SK-N-SH (cell line): Measurements from ENCODE around the gene BABAM2. TPM values are rescaled to one million over a fixed set of nuclear protein-coding genes. Genes with fewer than 3 reads are reported as not detected.

Experiments used
- CTCF ChIA-PET: fragments of 300-600, 350-600 bp; formaldehyde crosslinking; extraction: SDS; loops from one replicate; lab custom pipeline; 2021; lab: Yijun Ruan, JAX
- POLR2A ChIA-PET: fragments of 350-600 bp; sonication (Branson Sonifier 250); formaldehyde crosslinking; extraction: SDS; loops from one replicate; lab custom pipeline; 2020; ENCODE audit warnings: antibody characterized with exemption, inconsistent platforms; lab: Yijun Ruan, JAX
- DNase-seq: peaks from one replicate; pipeline ENCODE4 v3.0.0; 2012
- H2AFZ ChIP-seq: fragments of 200-600 bp; sonication (generic); 2 replicates; pipeline ENCODE4 v1.8.1; 2016; ENCODE audit warnings: antibody characterized with exemption, mild to moderate bottlenecking, low read depth
- H3F3A ChIP-seq: fragments of 200-600 bp; sonication (generic); replicated peaks from 2 replicates; pipeline ENCODE3; 2016; ENCODE audit warnings: antibody characterized with exemption, mild to moderate bottlenecking; ENCODE audit not compliant: insufficient read depth
- H3K27ac ChIP-seq, 2 experiments: fragments of 200-500 bp in 1 of 2; fragments of 200-600 bp in 1 of 2; sonication (Bioruptor generic) in 1 of 2; sonication (generic), shearing (Covaris generic) in 1 of 2; 2 replicates each; pipeline versions ENCODE4 v1.5.1 to v1.6.1; 2014 to 2016; ENCODE audit warnings: low read depth in 2 of 2, inconsistent platforms in 1 of 2, low read length in 1 of 2, mild to moderate bottlenecking in 1 of 2, mixed read lengths in 1 of 2
- H3K27me3 ChIP-seq: fragments of 200-600 bp; sonication (generic), shearing (Covaris generic); 2 replicates; pipeline ENCODE4 v1.6.1; 2016; ENCODE audit warnings: mixed run types; ENCODE audit not compliant: insufficient read depth
- H3K36me3 ChIP-seq, 2 experiments: fragments of 200-500 bp in 1 of 2; fragments of 200-600 bp in 1 of 2; sonication (Bioruptor generic) in 1 of 2; sonication (generic) in 1 of 2; replicated peaks in 1 of 2; 2 replicates each; pipeline versions ENCODE3 to v1.5.1; 2014 to 2016; ENCODE audit warnings: low read length in 1 of 2, mild to moderate bottlenecking in 1 of 2; ENCODE audit not compliant: insufficient read depth in 2 of 2, control insufficient read depth in 1 of 2
- H3K4me1 ChIP-seq, 2 experiments: fragments of 200-500 bp in 1 of 2; fragments of 200-600 bp in 1 of 2; sonication (Bioruptor generic) in 1 of 2; sonication (generic), shearing (Covaris generic) in 1 of 2; 2 replicates each; pipeline versions ENCODE4 v1.5.1 to v1.6.1; 2014 to 2016; ENCODE audit warnings: low read depth in 1 of 2, low read length in 1 of 2, mixed run types in 1 of 2; ENCODE audit not compliant: insufficient read depth in 2 of 2, control insufficient read depth in 1 of 2
- H3K4me2 ChIP-seq: fragments of 200-600 bp; sonication (generic), shearing (Covaris generic); 2 replicates; pipeline ENCODE4 v1.6.1; 2017; ENCODE audit warnings: mixed run types
- H3K4me3 ChIP-seq, 2 experiments: fragments of 200-500 bp in 1 of 2; fragments of 200-600 bp in 1 of 2; sonication (Bioruptor generic) in 1 of 2; sonication (generic), shearing (Covaris generic) in 1 of 2; 2 replicates each; pipeline versions ENCODE4 v1.5.1 to v1.8.1; 2014 to 2016; ENCODE audit warnings: low read depth in 2 of 2, inconsistent platforms in 1 of 2, low read length in 1 of 2, mild to moderate bottlenecking in 1 of 2, mixed read lengths in 1 of 2, moderate library complexity in 1 of 2
- H3K79me2 ChIP-seq: fragments of 200-600 bp; sonication (generic); 2 replicates; pipeline ENCODE4 v1.8.1; 2017; ENCODE audit warnings: mild to moderate bottlenecking; ENCODE audit not compliant: insufficient read depth
- H3K9ac ChIP-seq: fragments of 200-600 bp; sonication (generic); 2 replicates; pipeline ENCODE4 v1.6.1; 2017; ENCODE audit warnings: mixed run types
- H3K9me2 ChIP-seq: fragments of 200-600 bp; sonication (generic); 2 replicates; pipeline ENCODE4 v1.6.1; 2017; ENCODE audit warnings: mixed run types
- H3K9me3 ChIP-seq: fragments of 200-600 bp; sonication (generic); 2 replicates; pipeline ENCODE4 v1.6.1; 2017; ENCODE audit warnings: mixed run types, mild to moderate bottlenecking, moderate library complexity
- H4K20me1 ChIP-seq: fragments of 200-600 bp; sonication (generic); 2 replicates; pipeline ENCODE4 v1.6.1; 2017; ENCODE audit warnings: mild to moderate bottlenecking, mixed run types; ENCODE audit not compliant: insufficient read depth
- ELF1 ChIP-seq: IDR thresholded peaks from 2 replicates; pipeline ENCODE4 v1.4.0; 2012
- EP300 ChIP-seq, 2 experiments: IDR thresholded peaks; 2 replicates each; pipeline versions ENCODE4 v1.4.0 to v1.6.1; 2012; ENCODE audit warnings: borderline replicate concordance in 1 of 2, low read depth in 1 of 2, low read length in 1 of 2
- EZH2phosphoT487 ChIP-seq: fragments of 200-600 bp; sonication (generic); IDR thresholded peaks from 2 replicates; pipeline ENCODE4 v1.6.1; 2017; ENCODE audit warnings: low read depth, mixed run types, mild to moderate bottlenecking, antibody characterized with exemption, moderate library complexity, borderline replicate concordance
- FOSL2 ChIP-seq: IDR thresholded peaks from 2 replicates; pipeline ENCODE4 v1.4.0; 2012; ENCODE audit warnings: low read depth, mild to moderate bottlenecking, moderate library complexity, borderline replicate concordance
- GABPA ChIP-seq: IDR thresholded peaks from 2 replicates; pipeline ENCODE4 v1.4.0; 2012; ENCODE audit warnings: low read depth, mild to moderate bottlenecking
- MEF2A ChIP-seq: IDR thresholded peaks from 2 replicates; pipeline ENCODE4 v1.4.0; 2012; ENCODE audit warnings: low read depth, borderline replicate concordance
- NFIC ChIP-seq: IDR thresholded peaks from 2 replicates; pipeline ENCODE4 v1.4.0; 2012; ENCODE audit warnings: borderline replicate concordance
- POLR2AphosphoS5 ChIP-seq: IDR thresholded peaks from 2 replicates; pipeline ENCODE4 v1.6.1; 2012; ENCODE audit warnings: low read depth, low read length
- RAD21 ChIP-seq: IDR thresholded peaks from 2 replicates; pipeline ENCODE4 v1.6.1; 2012; ENCODE audit warnings: mild to moderate bottlenecking, low read length
- SMC3 ChIP-seq: IDR thresholded peaks from 2 replicates; pipeline ENCODE4 v1.6.1; 2012; ENCODE audit warnings: low read depth, low read length, improper control_type of control experiment
- TAF1 ChIP-seq: IDR thresholded peaks from 2 replicates; pipeline ENCODE4 v1.6.1; 2012; ENCODE audit warnings: low read depth, mild to moderate bottlenecking, low read length, moderate library complexity, borderline replicate concordance
- WGBS: methylation state at CpG from one replicate; pipeline ENCODE4 v1.1.6; 2017; ENCODE audit warnings: low lambda C conversion rate; 5-methylcytosine and 5-hydroxymethylcytosine counted together
- polyA plus RNA-seq, 3 experiments: library from polyadenylated mRNA; depleted of rRNA; stranded (reverse); fragments of >200 nt; gene quantifications; 2 replicates each; pipeline ENCODE4 v1.2.3, GENCODE V29; 2012
- TF ChIP-seq, protein P1 (sequence below): fragments of 150-350 bp; IDR thresholded peaks from 2 replicates; pipeline ENCODE4 v1.6.1; 2016; ENCODE audit warnings: mild to moderate bottlenecking, low read depth, low read length
- TF ChIP-seq, protein P2 (sequence below): IDR thresholded peaks from 2 replicates; pipeline ENCODE4; 2012
- TF ChIP-seq, protein P3 (sequence below): fragments of 200-600 bp; sonication (generic); IDR thresholded peaks from 2 replicates; pipeline ENCODE4 v1.6.1; 2017; ENCODE audit warnings: antibody characterized with exemption, mild to moderate bottlenecking, moderate library complexity
- TF ChIP-seq, protein P4 (sequence below): IDR thresholded peaks from 2 replicates; pipeline ENCODE4 v1.4.0; 2012; ENCODE audit warnings: low read depth

The BABAM2 gene
- polyA plus RNA-seq, 1 of the 3 experiments (the other 2 are of a cell fraction), result 34.0 TPM

DNA sequence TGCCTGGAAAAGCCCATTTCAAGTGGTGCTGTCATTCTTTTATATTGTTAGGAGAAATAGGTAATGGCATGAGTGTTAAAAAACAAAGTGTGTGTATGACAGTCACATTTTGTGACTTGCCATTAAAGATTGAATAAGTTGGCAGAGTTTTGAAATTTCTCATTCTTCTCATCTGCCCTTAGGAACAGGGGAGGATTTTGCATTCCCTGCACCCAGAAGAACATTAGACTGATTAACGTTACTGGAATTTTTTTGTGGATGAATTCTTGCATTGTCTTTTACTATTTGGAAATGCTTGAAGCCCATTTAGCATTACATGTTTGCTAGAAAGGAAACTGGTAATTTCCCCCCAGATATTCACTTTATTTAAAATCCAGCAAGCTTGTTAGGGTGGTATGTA is 162.2 kb downstream of the BABAM2 start:
- H3K27me3 ChIP-seq, result no peaks in the 10 kb centered on the region
- no peaks in the 10 kb centered on the region for H3K9me3 ChIP-seq
- peaks cover 0 to 5% of the 10 kb centered on the region in 2 experiments for H3K36me3 ChIP-seq
- H3K4me3 ChIP-seq, result no peak overlapping the region
- H2AFZ ChIP-seq, result no peak overlapping the region
- no peaks in the 10 kb centered on the region for H4K20me1 ChIP-seq
- ChIA-PET POLR2A (no interaction called here), CTCF (interaction anchor here (1.4 kb wide), 1 partner anchor 103 kb away, joined by 4 read pairs; no protein-coding TSS in a partner anchor)
- no peaks in the 10 kb centered on the region for H3F3A ChIP-seq
- 0 out of 2 replicates have a peak overlapping the region, but pooled peaks have one; percentile 6 for H3K9ac ChIP-seq
- no peaks in the 10 kb centered on the region for H3K79me2 ChIP-seq
- no peaks in the 10 kb centered on the region for H3K9me2 ChIP-seq
- TF ChIP-seq NFIC (peak; percentile 21; the same call in 1 of the 2 replicates), RAD21 (no peak), EZH2phosphoT487 (no peak)
- H3K4me2 ChIP-seq, result peak overlapping the region; percentile 10; the same call in 1 of the 2 replicates
- peak overlapping the region in 1 of 2 experiments; percentile 12; a peak in 1 of 4 replicates for H3K27ac ChIP-seq
- DNase-seq, result no peak
- H3K4me1 ChIP-seq, result peaks cover 0 to 18% of the 10 kb centered on the region in 2 experiments; a peak in 2 of 4 replicates
- WGBS, result 53% methylated on average over 1 of the region's 1 CpG

DNA sequence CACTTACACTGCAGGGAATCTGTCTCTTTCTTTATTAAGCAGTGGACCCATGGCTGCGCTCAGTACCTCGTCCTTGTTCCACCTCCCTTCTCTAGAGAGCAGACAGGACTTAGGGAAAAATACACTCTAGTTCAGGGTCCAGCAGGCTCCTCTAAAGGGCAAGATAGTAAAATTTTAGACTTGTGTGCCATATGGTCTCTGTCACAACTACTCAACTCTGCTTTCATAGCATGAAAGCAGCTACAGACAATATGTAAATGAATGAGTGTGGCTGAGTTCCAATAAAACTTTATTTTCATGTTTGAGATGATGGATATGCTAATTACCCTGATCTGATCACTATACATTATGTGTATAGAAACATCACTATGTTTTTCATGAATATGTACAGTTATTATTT is 163.1 kb downstream of the BABAM2 start:
- Histone ChIP-seq H3K4me1 (peaks cover 0 to 11% of the 10 kb centered on the region in 2 experiments; a peak in 2 of 4 replicates), H4K20me1 (no peaks in the 10 kb centered on the region), H2AFZ (no peak overlapping the region), H3K9me3 (no peaks in the 10 kb centered on the region), H3K4me3 (no peak overlapping the region), H3K9ac (no peak overlapping the region), H3K79me2 (no peaks in the 10 kb centered on the region), H3K4me2 (peak overlapping the region; percentile 10; the same call in 1 of the 2 replicates), H3K9me2 (no peaks in the 10 kb centered on the region), H3K36me3 (no peaks in the 10 kb centered on the region), H3K27me3 (no peaks in the 10 kb centered on the region), H3K27ac (no peak overlapping the region), H3F3A (no peaks in the 10 kb centered on the region)
- TF ChIP-seq NFIC (no peak), RAD21 (no peak), GABPA (no peak), TAF1 (no peak), FOSL2 (no peak), EP300 (IDR thresholded peaks at IDR 0.05; ENCODE audit: borderline replicate concordance in 1 of 2, low read depth in 1 of 2, low read length in 1 of 2) (no peak), ELF1 (no peak), POLR2AphosphoS5 (no peak), SMC3 (no peak), MEF2A (no peak)
- TF ChIP-seq, protein P1, sequence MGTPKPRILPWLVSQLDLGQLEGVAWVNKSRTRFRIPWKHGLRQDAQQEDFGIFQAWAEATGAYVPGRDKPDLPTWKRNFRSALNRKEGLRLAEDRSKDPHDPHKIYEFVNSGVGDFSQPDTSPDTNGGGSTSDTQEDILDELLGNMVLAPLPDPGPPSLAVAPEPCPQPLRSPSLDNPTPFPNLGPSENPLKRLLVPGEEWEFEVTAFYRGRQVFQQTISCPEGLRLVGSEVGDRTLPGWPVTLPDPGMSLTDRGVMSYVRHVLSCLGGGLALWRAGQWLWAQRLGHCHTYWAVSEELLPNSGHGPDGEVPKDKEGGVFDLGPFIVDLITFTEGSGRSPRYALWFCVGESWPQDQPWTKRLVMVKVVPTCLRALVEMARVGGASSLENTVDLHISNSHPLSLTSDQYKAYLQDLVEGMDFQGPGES, result no peak
- TF ChIP-seq, protein P2, sequence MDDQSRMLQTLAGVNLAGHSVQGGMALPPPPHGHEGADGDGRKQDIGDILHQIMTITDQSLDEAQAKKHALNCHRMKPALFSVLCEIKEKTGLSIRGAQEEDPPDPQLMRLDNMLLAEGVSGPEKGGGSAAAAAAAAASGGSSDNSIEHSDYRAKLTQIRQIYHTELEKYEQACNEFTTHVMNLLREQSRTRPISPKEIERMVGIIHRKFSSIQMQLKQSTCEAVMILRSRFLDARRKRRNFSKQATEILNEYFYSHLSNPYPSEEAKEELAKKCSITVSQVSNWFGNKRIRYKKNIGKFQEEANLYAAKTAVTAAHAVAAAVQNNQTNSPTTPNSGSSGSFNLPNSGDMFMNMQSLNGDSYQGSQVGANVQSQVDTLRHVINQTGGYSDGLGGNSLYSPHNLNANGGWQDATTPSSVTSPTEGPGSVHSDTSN, result no peak
- TF ChIP-seq, protein P3, sequence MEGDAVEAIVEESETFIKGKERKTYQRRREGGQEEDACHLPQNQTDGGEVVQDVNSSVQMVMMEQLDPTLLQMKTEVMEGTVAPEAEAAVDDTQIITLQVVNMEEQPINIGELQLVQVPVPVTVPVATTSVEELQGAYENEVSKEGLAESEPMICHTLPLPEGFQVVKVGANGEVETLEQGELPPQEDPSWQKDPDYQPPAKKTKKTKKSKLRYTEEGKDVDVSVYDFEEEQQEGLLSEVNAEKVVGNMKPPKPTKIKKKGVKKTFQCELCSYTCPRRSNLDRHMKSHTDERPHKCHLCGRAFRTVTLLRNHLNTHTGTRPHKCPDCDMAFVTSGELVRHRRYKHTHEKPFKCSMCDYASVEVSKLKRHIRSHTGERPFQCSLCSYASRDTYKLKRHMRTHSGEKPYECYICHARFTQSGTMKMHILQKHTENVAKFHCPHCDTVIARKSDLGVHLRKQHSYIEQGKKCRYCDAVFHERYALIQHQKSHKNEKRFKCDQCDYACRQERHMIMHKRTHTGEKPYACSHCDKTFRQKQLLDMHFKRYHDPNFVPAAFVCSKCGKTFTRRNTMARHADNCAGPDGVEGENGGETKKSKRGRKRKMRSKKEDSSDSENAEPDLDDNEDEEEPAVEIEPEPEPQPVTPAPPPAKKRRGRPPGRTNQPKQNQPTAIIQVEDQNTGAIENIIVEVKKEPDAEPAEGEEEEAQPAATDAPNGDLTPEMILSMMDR, result no peak
- TF ChIP-seq, protein P4, sequence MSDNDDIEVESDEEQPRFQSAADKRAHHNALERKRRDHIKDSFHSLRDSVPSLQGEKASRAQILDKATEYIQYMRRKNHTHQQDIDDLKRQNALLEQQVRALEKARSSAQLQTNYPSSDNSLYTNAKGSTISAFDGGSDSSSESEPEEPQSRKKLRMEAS, result no peak
- POLR2A ChIA-PET, result no interaction called here
- no peak for DNase-seq
- whole genome bisulfite sequencing, result 94% methylated on average over 2 of the region's 2 CpGs
- CTCF ChIA-PET, result interaction anchor here (0.7 to 1.4 kb wide), 2 partner anchors 102 to 218 kb away, joined by 3 to 4 read pairs; no protein-coding TSS in a partner anchor
